Bronchial epithelial cell (primary cell): ENCODE measurements around the gene PYDC2. TPM values are rescaled to one million over a fixed set of nuclear protein-coding genes. Genes with fewer than 3 reads are reported as not detected.

Experiments
- DNase-seq: peaks from one replicate; pipeline ENCODE4 v3.0.0-alpha.2; 2010; ENCODE audit warnings: low read depth
- FAIRE-seq: peaks from 2 replicates; lab custom pipeline; 2011; peaks lifted over from hg19 to GRCh38; lab: Jason Lieb, UNC
- H3K27me3 ChIP-seq: 2 replicates; pipeline ENCODE4 v1.5.1; 2011; ENCODE audit warnings: low read length; ENCODE audit not compliant: control insufficient read depth, insufficient read depth
- H3K36me3 ChIP-seq: 2 replicates; pipeline ENCODE4 v1.5.1; 2011; ENCODE audit warnings: low read length; ENCODE audit not compliant: control insufficient read depth, insufficient read depth
- H3K4me3 ChIP-seq: 2 replicates; pipeline ENCODE4 v1.5.1; 2011; ENCODE audit warnings: mild to moderate bottlenecking, low read depth, low read length, control low read depth
- CTCF ChIP-seq: IDR thresholded peaks from 2 replicates; pipeline ENCODE4 v1.5.1; 2011; ENCODE audit warnings: mild to moderate bottlenecking, moderate library complexity, low read length, control low read depth, inconsistent platforms; ENCODE audit not compliant: insufficient read depth, severe bottlenecking
- total RNA-seq: library from RNA; depleted of rRNA; stranded (reverse); fragments of >200 nt; gene quantifications from 2 replicates; pipeline ENCODE4 v1.2.1, GENCODE V29; 2014

The PYDC2 gene
- total RNA-seq, 1 donor from 2014 or later, result not detected

DNA sequence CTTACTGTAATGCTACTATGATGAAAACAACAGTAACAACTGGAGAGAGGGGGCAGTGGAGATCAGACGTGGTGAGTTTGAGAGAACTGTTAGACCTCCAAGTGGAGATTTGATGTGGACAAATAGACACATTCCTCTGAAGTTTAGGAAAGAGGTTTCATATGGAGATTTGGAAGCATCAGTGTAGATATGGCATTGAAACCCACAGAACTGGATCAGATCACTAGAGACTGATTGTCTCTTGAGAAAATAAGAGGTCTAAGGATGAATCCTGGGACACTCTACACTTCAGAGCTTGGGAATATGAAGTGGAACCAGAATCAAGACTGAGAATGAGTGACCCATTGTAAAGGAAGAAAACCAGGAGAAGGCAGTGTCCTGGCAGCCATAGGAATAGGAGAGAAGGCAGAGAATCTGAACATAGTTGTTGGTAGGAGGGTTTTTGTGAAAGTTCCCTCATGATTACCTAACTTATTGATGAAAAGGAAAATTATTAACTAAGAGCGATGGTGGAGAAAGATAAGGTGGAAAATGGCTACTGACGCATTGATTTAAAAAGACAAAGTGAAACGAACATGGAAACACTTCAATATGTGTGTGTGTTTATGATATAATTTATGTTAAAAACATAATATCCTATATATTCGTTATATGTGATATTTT is 29.7 kb upstream of the PYDC2 start:
- H3K36me3 ChIP-seq, result no peaks in the 10 kb centered on the region
- no peaks in the 10 kb centered on the region for H3K27me3 ChIP-seq
- FAIRE-seq (no peak), DNase-seq (no peak)
- H3K4me3 ChIP-seq, result no peak overlapping the region
- no peak for TF ChIP-seq CTCF

DNA sequence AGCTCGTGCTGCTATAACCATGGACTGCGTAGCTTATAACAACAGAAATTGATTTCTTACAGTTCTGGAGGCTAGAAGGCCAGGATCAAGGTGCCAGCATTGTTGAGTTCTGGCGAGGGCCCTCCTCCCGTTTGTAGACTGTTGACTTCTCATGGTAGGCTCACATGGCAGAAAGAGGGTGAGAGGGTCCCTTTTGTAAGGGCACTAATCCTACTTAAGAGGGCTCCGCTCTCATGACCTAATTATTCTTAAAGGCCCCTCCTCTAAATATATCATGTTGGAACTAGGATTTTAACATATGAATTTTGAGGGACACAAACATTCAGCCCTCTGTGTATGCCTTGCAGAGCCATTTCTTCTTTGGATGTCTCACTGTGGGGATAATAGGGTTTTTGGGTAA is 28.8 kb upstream of the PYDC2 start:
- TF ChIP-seq CTCF, result no peak
- DNase-seq, result no peak
- H3K4me3 ChIP-seq, result no peak overlapping the region
- no peaks in the 10 kb centered on the region for H3K27me3 ChIP-seq
- no peak for FAIRE-seq
- H3K36me3 ChIP-seq, result no peaks in the 10 kb centered on the region

GRCh38 chr3:191434024-191434423 is 26.9 kb upstream of the PYDC2 start:
- no peak for DNase-seq
- H3K4me3 ChIP-seq, result no peak overlapping the region
- H3K36me3 ChIP-seq, result no peaks in the 10 kb centered on the region
- FAIRE-seq, result no peak
- no peak for TF ChIP-seq CTCF
- H3K27me3 ChIP-seq, result no peaks in the 10 kb centered on the region

DNA sequence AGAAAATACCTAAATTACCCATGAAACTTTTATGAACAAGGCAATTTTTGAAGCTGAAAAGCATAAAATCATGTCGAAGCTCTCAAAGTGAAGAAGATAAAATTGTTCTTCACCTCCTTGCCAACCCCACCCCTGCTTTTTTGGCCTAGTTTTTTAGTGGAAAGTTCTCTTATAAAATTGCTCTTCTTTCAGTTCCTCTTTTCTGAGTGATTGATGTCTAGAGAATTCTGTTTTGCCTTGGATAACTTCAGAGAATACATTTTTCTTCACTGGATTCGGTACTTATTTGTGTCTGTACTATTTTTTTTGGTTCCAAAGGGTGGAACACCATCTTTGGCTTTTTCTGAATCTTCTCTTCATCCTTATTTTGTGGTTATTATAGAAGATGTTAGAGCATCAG is 25.0 kb upstream of the PYDC2 start:
- Histone ChIP-seq H3K4me3 (no peak overlapping the region), H3K27me3 (no peaks in the 10 kb centered on the region), H3K36me3 (no peaks in the 10 kb centered on the region)
- FAIRE-seq, result no peak
- DNase-seq, result no peak
- TF ChIP-seq CTCF, result no peak

- no peak for TF ChIP-seq CTCF
- DNase-seq (no peak), FAIRE-seq (no peak)
- Histone ChIP-seq H3K4me3 (no peak overlapping the region), H3K27me3 (no peaks in the 10 kb centered on the region), H3K36me3 (no peaks in the 10 kb centered on the region)
Observed at GRCh38 chr3:191438150-191438814, 22.7 kb upstream of the PYDC2 start.
